GM21576 (cell line): ENCODE data around the gene GNE.
"Not testable (repeated sequence)": the region's sequence is repeated elsewhere in the genome, so short reads cannot be mapped to it uniquely, and the experiment has no call there.

Experiments used
- ATAC-seq: cut with Tn5 transposase; IDR thresholded peaks from one replicate; pipeline ENCODE4 v1.9.1; 2021; ENCODE audit warnings: mild to moderate bottlenecking, moderate library complexity; ENCODE audit not compliant: unreplicated experiment

GNE gene

GRCh38 chr9:36275060-36275459 lies 16.8 kb upstream of the GNE start:
- no peak for ATAC-seq

GRCh38 chr9:36273354-36273753 lies 15.1 kb upstream of the GNE start:
- ATAC-seq: not testable (repeated sequence)

GRCh38 chr9:36268007-36268427 lies 9.8 kb upstream of the GNE start:
- ATAC-seq: no peak

GRCh38 chr9:36264896-36265295 lies 6.6 kb upstream of the GNE start:
- ATAC-seq: no peak

- ATAC-seq: no peak
These were observed 5.4 kb upstream of the GNE start for GRCh38 chr9:36263683-36264082.

- no peak for ATAC-seq
These were observed 817 bp upstream of the GNE start for GRCh38 chr9:36258996-36259533.

- ATAC-seq: no peak
These were observed 6.8 kb downstream of the GNE start for GRCh38 chr9:36251428-36251827.

GRCh38 chr9:36250079-36250478 lies 8.2 kb downstream of the GNE start:
- no peak for ATAC-seq

GRCh38 chr9:36249189-36249588 lies 9.1 kb downstream of the GNE start:
- no peak for ATAC-seq

- ATAC-seq: not testable (repeated sequence)
These were observed 10.2 kb downstream of the GNE start for GRCh38 chr9:36248061-36248460.

GRCh38 chr9:36247356-36247755 lies 10.9 kb downstream of the GNE start:
- ATAC-seq: no peak

GRCh38 chr9:36245906-36246305 lies 12.3 kb downstream of the GNE start:
- ATAC-seq: no peak

- not testable (repeated sequence) for ATAC-seq
These were observed 18.6 kb downstream of the GNE start for GRCh38 chr9:36239675-36240074.

- ATAC-seq: not testable (repeated sequence)
These were observed 19.0 kb downstream of the GNE start for GRCh38 chr9:36239205-36239604.

GRCh38 chr9:36237230-36237629 lies 21.0 kb downstream of the GNE start:
- no peak for ATAC-seq

GRCh38 chr9:36222449-36222848 lies 35.8 kb downstream of the GNE start:
- ATAC-seq: no peak

- ATAC-seq: no peak
These were observed 36.6 kb downstream of the GNE start for GRCh38 chr9:36221667-36222066.

- no peak for ATAC-seq
These were observed 39.8 kb downstream of the GNE start for GRCh38 chr9:36218411-36218901.

- no peak for ATAC-seq
These were observed 40.2 kb downstream of the GNE start for GRCh38 chr9:36218011-36218410.

GRCh38 chr9:36217256-36217968 lies 40.8 kb downstream of the GNE start:
- ATAC-seq: no peak

- ATAC-seq: no peak
These were observed 43.7 kb downstream of the GNE start for GRCh38 chr9:36214571-36214970.

GRCh38 chr9:36213989-36214388 lies 44.3 kb downstream of the GNE start:
- ATAC-seq: no peak

- ATAC-seq: no peak
These were observed 44.9 kb downstream of the GNE start for GRCh38 chr9:36213387-36213786.
